GM23248 (cell line): ENCODE results near the gene KIF18B. TPM values are rescaled to one million over a fixed set of nuclear protein-coding genes. Genes with fewer than 3 reads are reported as not detected.
A peak's percentile ranks its signal among the peaks of the same experiment; 100 is the strongest.

Source experiments
- DNase-seq: peaks from one replicate; pipeline ENCODE4 v3.0.0-alpha.2; 2015
- H2AFZ ChIP-seq: fragments of 200-600 bp; sonication (generic); 2 replicates; pipeline ENCODE4 v1.6.1; 2016; ENCODE audit warnings: antibody characterized with exemption
- H3F3A ChIP-seq: fragments of 200-600 bp; sonication (generic); 2 replicates; pipeline ENCODE4 v1.6.1; 2016; ENCODE audit warnings: mild to moderate bottlenecking, antibody characterized with exemption, mixed run types; ENCODE audit not compliant: insufficient read depth
- H3K27ac ChIP-seq: fragments of 200-600 bp; sonication (generic); 2 replicates; pipeline ENCODE4 v1.5.1; 2016; ENCODE audit warnings: mild to moderate bottlenecking
- H3K27me3 ChIP-seq: fragments of 200-600 bp; sonication (generic); replicated peaks from 2 replicates; pipeline ENCODE4 v1.6.1; 2016; ENCODE audit warnings: mild to moderate bottlenecking; ENCODE audit not compliant: insufficient read depth
- H3K36me3 ChIP-seq: fragments of 200-600 bp; sonication (generic); 2 replicates; pipeline ENCODE4 v1.6.1; 2016; ENCODE audit warnings: low read depth, mild to moderate bottlenecking
- H3K4me1 ChIP-seq: fragments of 200-600 bp; sonication (generic); 2 replicates; pipeline ENCODE4 v1.6.1; 2016; ENCODE audit warnings: mild to moderate bottlenecking; ENCODE audit not compliant: insufficient read depth
- H3K4me2 ChIP-seq: fragments of 200-600 bp; sonication (generic); one replicate; pipeline ENCODE4 v1.6.1; 2016; ENCODE audit warnings: mild to moderate bottlenecking; ENCODE audit not compliant: unreplicated experiment
- H3K4me3 ChIP-seq: fragments of 200-600 bp; sonication (generic); 2 replicates; pipeline ENCODE4 v1.5.1; 2016; ENCODE audit warnings: mild to moderate bottlenecking
- H3K79me2 ChIP-seq: fragments of 200-600 bp; sonication (generic); 2 replicates; pipeline ENCODE4 v1.6.1; 2016; ENCODE audit warnings: mild to moderate bottlenecking; ENCODE audit not compliant: insufficient read depth
- H3K9ac ChIP-seq: fragments of 200-600 bp; sonication (generic); 2 replicates; pipeline ENCODE4 v1.6.1; 2016; ENCODE audit warnings: mild to moderate bottlenecking
- H3K9me2 ChIP-seq: fragments of 200-600 bp; sonication (generic); 2 replicates; pipeline ENCODE4 v1.6.1; 2016; ENCODE audit warnings: mixed run types, mild to moderate bottlenecking, moderate library complexity; ENCODE audit not compliant: insufficient read depth
- H3K9me3 ChIP-seq: fragments of 200-600 bp; sonication (generic); one replicate; pipeline ENCODE4 v1.6.1; 2017; ENCODE audit warnings: low read depth
- H4K20me1 ChIP-seq: fragments of 200-600 bp; sonication (generic); 2 replicates; pipeline ENCODE4 v1.6.0; 2016; ENCODE audit not compliant: insufficient read depth
- EZH2 ChIP-seq: fragments of 200-600 bp; sonication (generic); IDR thresholded peaks from 2 replicates; pipeline ENCODE4 v1.6.1; 2018; ENCODE audit warnings: antibody characterized with exemption, mild to moderate bottlenecking; ENCODE audit not compliant: insufficient read depth, poor library complexity, severe bottlenecking
- EZH2phosphoT487 ChIP-seq: fragments of 200-600 bp; sonication (generic); IDR thresholded peaks from 2 replicates; pipeline ENCODE4 v1.6.1; 2018; ENCODE audit warnings: antibody characterized with exemption, moderate library complexity, mild to moderate bottlenecking, low read depth; ENCODE audit not compliant: insufficient read depth
- WGBS, 2 experiments: methylation state at CpG; one replicate each; pipeline ENCODE4 v1.1.6; 2015 to 2017; ENCODE audit warnings: low lambda C conversion rate in 2 of 2, low coverage in 1 of 2; ENCODE audit errors: missing lambda C conversion rate in 2 of 2; 5-methylcytosine and 5-hydroxymethylcytosine counted together
- in situ Hi-C: fragments of 300-500 bp; cut with MboI; formaldehyde crosslinking; loops from 2 replicates; pipeline ENCODE4 v1.15.0; 2020
- polyA plus RNA-seq: library from polyadenylated mRNA; unstranded; fragments of >200 nt; fragmentation: Nextera tagmentation; extraction: Ambion mirVana; gene quantifications from 2 replicates; pipeline ENCODE4 v1.2.1, GENCODE V29; 2016
- total RNA-seq: library from RNA; depleted of rRNA; stranded (reverse); fragments of >200 nt; shearing (Covaris generic); gene quantifications from 2 replicates; pipeline ENCODE4 v1.2.3, GENCODE V29; 2014

The KIF18B gene
- total and polyA plus RNA-seq, 2 experiments from 2014 or later = 2.1 to 4.5 TPM

DNA sequence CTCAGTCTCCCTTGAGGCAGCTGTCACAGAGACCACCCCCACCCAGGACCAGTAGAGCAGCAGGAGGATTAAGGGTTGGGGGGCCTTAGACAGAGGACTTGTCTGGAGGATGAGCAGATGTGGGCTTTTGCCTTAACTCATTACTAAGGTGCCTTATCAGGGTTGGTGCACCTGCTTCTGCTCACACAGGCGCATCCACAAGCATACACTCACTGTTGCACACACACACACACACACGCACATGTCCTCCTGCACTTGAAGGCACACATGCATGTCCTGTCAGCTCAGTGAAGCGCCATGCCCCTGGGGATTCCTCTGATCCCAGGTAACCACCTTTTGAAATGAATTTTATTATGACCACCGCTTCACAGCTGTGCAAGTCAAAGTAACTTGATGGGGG is 33.4 kb downstream of the KIF18B start:
- no peaks in the 10 kb centered on the region for H3K36me3 ChIP-seq
- H3K9ac ChIP-seq = no peak overlapping the region
- 92 to 93% methylated on average over 4 of the region's 4 CpGs for WGBS, 2 experiments
- TF ChIP-seq EZH2 (no peak), EZH2phosphoT487 (no peak)
- H3K27me3 ChIP-seq = no peaks in the 10 kb centered on the region
- H3K27ac ChIP-seq = no peak overlapping the region
- no peaks in the 10 kb centered on the region for H3K9me3 ChIP-seq
- no peaks in the 10 kb centered on the region for H3F3A ChIP-seq
- H3K4me2 ChIP-seq = no peak overlapping the region
- no peak overlapping the region for H2AFZ ChIP-seq
- in situ Hi-C loops = no loop called here
- DNase-seq = no peak
- no peaks in the 10 kb centered on the region for H3K79me2 ChIP-seq
- H3K4me1 ChIP-seq = peaks cover 21% of the 10 kb centered on the region
- no peak overlapping the region for H3K4me3 ChIP-seq
- no peaks in the 10 kb centered on the region for H3K9me2 ChIP-seq
- H4K20me1 ChIP-seq = no peaks in the 10 kb centered on the region

DNA sequence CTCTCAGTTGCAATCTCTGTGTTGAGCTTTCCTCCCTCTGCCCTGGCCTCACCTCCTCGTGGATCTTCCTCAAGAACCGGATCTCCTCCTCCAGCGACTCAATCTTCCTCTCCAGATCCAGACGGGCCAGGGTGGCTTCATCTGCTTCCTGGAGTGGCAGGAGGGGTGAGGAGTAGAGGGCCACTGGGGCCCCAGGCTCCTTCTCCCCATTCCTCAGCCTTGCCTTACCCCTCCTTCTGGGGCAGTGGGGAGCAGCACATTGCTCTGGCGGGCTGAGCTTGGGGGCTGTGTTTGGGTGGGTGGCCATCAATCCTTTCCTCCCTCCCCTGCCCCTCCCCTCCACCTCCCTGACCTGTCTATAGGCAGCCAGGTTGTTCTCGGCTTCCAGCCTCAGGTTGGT is 33.9 kb downstream of the KIF18B start:
- Histone ChIP-seq H2AFZ (no peak overlapping the region), H3K9ac (no peak overlapping the region), H3K79me2 (no peaks in the 10 kb centered on the region), H3K27me3 (no peaks in the 10 kb centered on the region), H3F3A (peaks cover 4% of the 10 kb centered on the region; the same call in 1 of the 2 replicates), H3K4me3 (no peak overlapping the region), H3K9me2 (no peaks in the 10 kb centered on the region), H3K27ac (no peak overlapping the region), H4K20me1 (no peaks in the 10 kb centered on the region), H3K36me3 (no peaks in the 10 kb centered on the region), H3K9me3 (no peaks in the 10 kb centered on the region), H3K4me1 (peaks cover 24% of the 10 kb centered on the region), H3K4me2 (no peak overlapping the region)
- DNase-seq = no peak
- TF ChIP-seq EZH2 (no peak), EZH2phosphoT487 (no peak)
- in situ Hi-C loops = no loop called here
- 66 to 74% methylated on average over 6 of the region's 6 CpGs for WGBS, 2 experiments

DNA sequence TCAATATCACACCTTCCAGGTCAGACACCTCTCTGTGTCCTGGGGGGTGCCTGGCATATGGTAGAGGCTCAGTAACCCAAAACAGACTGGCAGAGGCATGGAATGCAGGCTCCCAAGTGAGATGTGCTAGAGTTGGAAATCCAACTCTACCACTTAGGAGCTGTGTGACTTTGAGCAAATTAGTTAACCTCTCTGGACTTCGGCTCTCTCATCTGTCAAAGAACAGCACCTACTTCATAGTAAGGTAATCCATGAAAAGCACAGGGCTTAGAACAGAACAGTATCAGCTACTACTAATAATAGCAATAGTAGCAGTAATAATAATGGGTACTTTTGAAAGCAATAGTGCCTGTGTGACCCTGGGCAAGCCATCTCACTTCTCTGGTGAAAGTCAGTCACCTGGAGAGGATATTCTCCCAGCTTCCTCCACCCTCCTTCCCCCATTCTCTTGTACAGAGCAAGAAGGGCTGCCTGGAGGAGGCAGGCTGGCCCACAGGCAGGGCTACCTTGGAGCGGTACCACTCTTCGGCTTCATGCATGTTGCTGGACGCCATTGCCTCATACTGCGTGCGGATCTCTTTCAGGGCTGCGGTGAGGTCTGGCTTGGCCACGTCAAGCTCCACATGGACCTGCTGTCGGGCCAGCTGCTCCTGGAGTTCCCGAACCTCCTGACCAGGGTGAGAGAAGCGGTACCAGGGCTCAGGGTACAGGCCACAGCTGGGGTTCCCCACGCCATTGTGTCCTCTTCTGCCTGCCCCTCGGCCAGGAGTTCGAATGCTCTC is 34.6 kb downstream of the KIF18B start:
- Histone ChIP-seq H4K20me1 (no peaks in the 10 kb centered on the region), H3K4me3 (no peak overlapping the region), H3F3A (peaks cover 5% of the 10 kb centered on the region; the same call in 1 of the 2 replicates), H3K4me1 (peaks cover 24% of the 10 kb centered on the region), H3K9me3 (no peaks in the 10 kb centered on the region), H3K36me3 (no peaks in the 10 kb centered on the region), H3K9ac (no peak overlapping the region), H3K9me2 (no peaks in the 10 kb centered on the region), H3K27me3 (no peaks in the 10 kb centered on the region), H2AFZ (no peak overlapping the region), H3K27ac (no peak overlapping the region), H3K79me2 (no peaks in the 10 kb centered on the region), H3K4me2 (no peak overlapping the region)
- in situ Hi-C loops = no loop called here
- 86 to 95% methylated on average over 13 to 14 of the region's 14 CpGs for WGBS, 2 experiments
- TF ChIP-seq EZH2 = no peak
- no peak for TF ChIP-seq EZH2phosphoT487
- DNase-seq = no peak

DNA sequence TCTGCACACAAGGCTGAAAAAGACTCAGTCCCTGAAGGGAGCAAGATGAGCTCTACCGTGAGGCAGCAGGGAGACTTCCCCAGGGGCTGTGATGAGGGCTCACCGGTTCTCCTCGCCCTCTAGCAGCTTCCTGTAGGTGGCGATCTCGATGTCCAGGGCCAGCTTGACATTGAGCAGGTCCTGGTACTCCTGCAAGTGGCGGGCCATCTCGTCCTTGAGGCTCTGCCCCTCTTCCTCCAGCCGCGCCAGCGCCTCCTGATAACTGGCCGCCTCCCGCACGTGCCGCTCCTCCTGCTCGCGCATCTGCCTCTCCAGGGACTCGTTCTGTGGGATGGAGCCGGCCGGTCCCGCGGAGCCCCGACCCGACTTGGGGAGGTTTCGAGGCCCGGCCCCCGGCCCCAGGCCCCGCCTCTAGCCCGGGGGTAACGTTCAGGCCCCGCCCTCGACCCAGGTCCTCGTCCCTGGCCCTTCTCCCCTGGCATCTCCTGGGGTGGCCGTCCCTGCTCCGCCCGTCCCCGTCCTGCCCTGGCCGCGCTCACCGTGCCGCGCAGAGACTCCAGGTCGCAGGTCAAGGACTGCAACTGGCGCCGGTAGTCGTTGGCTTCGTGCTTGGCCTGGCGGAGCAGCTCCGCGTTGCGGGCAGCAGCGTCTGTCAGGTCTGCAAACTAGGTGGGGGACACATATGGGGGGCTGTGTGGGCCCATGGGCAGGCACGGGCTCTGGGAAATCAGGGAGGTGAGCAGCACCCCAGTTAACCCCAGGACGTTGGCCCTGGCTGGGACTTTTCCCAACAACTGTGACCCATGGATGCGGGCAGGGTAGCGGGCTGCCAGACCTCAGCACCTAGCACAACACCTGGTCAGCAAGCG is 36.2 kb downstream of the KIF18B start:
- Histone ChIP-seq H3F3A (peaks cover 5% of the 10 kb centered on the region; the same call in 1 of the 2 replicates), H3K36me3 (no peaks in the 10 kb centered on the region), H3K27me3 (no peaks in the 10 kb centered on the region), H4K20me1 (no peaks in the 10 kb centered on the region), H3K79me2 (no peaks in the 10 kb centered on the region), H3K27ac (no peak overlapping the region), H2AFZ (peak overlapping the region; percentile 62), H3K9me3 (no peaks in the 10 kb centered on the region), H3K4me1 (peaks cover 15% of the 10 kb centered on the region), H3K4me3 (peak overlapping the region; percentile 22), H3K9me2 (no peaks in the 10 kb centered on the region), H3K9ac (no peak overlapping the region), H3K4me2 (peak overlapping the region; percentile 41)
- WGBS, 2 experiments = 24 to 28% methylated on average over 38 to 53 of the region's 56 CpGs
- DNase-seq = peak; percentile 73
- TF ChIP-seq EZH2phosphoT487 (no peak), EZH2 (no peak)
- in situ Hi-C loops = no loop called here
